Stimulated activated CD8-positive, alpha-beta memory T cell treated with anti-CD3 and anti-CD28 coated beads, Interleukin-15, amount 100 ng/mL, for 24 hours (primary cell): ENCODE results near the gene RND3.

Experiments used
- DNase-seq: peaks from one replicate; pipeline ENCODE4 v3.0.0-alpha.2; 2020; ENCODE audit warnings: low read depth

RND3 gene

GRCh38 chr2:150491943-150492342 lies 4.5 kb upstream of the RND3 start:
- no peak for DNase-seq

GRCh38 chr2:150491430-150491829 lies 4.0 kb upstream of the RND3 start:
- DNase-seq = no peak

GRCh38 chr2:150490466-150490865 lies 3.0 kb upstream of the RND3 start:
- DNase-seq = no peak

DNA sequence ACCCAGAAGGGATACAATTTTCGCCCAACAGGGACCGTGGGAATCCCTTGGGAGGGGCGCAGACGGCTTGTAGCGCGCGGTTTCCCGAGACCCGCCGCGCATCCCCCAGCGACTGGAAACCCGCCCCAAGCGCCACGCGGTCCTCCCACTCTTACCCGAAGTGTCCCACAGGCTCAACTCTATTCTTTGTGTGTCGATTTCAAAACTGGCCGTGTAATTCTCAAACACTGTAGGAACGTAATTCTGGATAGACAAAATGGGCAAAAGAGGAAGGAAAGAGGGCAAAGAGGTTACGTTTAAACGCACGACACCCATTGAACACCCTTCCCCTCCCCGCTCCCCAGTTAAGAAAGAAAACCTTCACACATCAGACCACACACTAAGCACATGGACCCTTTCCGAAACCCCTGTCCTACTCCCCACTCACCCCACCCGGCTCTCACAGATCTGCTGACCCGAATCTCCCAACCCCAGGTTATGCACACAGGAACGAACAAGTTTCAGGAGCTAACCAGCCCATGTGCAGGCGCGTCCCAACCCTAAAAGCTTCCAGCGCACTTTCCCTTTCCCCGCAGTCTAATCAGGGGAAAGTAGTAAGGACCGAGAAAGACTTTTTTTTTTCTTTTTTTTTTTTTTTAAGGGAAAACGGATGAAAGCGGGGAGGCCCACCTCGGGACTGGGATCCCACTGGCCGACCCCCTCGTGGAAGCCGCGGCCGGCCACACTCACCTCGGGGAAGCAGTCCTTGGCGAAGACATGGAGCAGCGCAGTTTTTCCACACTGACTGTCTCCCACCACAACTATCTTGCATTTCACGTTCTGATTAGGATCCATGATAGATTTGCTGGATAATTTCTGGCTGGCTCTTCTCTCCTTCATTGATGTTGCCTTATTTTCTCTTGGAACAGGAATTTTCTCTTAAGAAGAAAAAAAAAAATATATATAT lies 655 bp downstream of the RND3 start:
- no peak for DNase-seq

GRCh38 chr2:150485871-150486538 lies 1.5 kb downstream of the RND3 start:
- DNase-seq = no peak

DNA sequence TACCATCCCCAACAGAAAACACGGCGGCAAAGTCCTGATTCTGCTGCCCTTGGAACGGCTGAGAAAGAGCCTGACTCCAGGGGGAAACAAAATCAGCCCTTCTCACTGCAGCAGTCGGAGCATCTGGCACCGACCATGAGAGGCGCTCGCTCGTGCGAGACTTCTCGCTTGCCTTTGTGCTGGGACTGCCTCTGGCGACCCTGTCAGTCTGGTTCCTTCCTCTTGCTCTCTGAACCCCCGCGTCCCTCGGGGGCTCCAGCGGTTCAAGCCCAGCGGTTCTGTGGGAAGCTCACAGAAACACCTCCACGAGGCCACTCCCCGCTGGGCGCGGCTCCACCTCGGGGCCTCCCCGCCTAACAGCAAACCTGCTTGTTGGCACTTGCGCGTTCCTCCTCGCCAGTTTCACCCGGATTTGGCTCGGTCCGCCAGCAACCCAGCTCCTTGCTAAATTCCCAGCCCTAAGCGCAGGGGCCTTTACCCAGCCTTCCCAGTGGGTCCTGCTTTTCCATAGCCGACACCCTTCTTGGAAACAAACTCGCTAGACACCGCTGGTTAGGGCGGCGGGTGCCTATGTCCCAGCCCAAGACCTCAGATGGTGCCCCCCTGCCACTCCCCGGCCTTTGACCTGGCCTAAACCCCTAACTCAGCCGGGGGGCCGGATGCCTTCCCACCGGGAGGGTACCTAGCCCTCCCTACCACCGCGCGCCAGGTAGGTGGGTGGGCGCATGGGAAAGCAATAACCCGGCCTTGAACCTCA lies 2.2 kb downstream of the RND3 start:
- DNase-seq = no peak

DNA sequence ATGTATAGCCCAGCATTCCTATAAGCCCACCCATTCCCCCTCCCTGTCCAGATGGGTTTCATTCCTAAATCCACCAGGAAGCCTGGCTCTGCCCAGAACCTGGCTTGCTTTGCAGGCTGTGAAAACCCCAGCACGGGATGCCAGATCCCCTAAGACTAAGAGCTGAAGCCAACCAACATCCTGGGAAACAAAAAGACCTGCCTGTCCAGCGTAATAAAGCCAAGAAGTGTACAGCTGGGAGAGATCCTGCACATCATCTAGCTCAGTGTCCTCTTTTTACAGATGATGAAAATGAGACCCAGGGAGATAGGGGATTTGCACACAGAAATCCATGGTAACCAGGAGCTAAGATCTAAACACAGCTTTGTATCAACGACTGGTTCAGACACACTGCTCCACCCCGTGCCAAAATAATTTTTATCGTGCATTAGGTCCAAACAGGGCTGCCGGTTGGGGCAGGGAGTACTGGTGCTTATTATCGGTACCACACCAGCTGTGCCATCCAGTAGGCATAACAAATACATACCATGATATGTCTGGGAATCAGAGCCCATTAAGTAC lies 2.9 kb downstream of the RND3 start:
- no peak for DNase-seq

DNA sequence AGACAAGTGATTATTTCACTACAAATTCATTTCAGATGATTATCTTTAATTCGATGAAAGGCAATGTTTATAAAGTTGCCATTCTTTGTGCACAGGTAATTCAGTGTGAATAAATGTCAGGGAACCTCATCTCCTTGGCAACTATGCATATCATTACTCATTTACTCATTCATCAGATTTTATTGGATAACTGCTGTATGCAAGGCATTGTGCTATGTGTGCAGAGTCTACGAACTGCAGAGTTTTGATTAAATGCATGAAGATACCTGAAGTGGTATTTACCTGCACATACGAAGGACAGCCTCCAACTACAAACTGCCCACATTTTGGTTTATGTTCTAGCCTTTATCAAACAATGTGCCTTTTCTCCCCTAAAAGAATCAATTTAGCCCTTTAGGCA lies 3.5 kb downstream of the RND3 start:
- no peak for DNase-seq

- DNase-seq = no peak
These were observed 3.9 kb downstream of the RND3 start for GRCh38 chr2:150483532-150483931.

GRCh38 chr2:150482667-150483400 lies 4.6 kb downstream of the RND3 start:
- DNase-seq = no peak

GRCh38 chr2:150482111-150482510 lies 5.4 kb downstream of the RND3 start:
- no peak for DNase-seq

GRCh38 chr2:150480971-150481830 lies 6.3 kb downstream of the RND3 start:
- no peak for DNase-seq

GRCh38 chr2:150480241-150480640 lies 7.2 kb downstream of the RND3 start:
- DNase-seq = no peak

- no peak for DNase-seq
These were observed 8.2 kb downstream of the RND3 start for GRCh38 chr2:150479075-150479915.

DNA sequence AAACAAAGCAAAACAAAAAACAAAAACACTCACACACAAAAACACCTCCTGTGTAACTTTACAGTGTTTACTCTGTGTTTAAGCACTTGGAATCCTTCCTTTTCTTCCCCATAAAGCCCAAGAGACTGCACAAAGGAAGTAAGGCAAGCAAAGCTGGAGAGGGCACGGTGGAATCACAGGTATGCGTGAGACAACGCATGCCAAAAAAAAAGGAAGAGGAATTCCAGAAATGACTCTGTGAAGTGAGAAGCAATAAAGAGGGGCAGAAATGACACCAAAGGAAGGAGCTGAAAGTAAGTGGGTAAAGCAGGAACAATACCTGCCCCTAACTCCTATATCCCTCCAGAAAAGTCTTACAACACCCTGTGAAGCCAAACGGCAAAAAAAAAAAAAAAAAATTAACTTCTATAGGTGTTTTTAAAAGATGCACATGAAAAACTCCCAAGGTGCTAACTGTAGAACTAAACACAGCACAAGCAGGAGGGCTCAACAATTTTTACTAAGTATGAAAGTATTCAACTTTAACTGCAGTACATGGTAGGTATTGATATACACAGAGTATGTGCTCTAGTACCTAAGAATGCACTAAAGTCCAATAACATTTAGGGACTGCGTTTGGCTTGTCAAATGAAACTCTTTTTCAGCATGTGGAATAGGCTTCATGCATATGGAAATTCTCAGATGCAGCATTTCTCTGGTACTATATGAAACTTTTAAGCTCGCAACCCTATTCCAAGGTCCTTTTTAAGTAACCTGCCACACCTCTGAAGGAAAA lies 9.1 kb downstream of the RND3 start:
- DNase-seq = no peak

GRCh38 chr2:150477347-150477746 lies 10.1 kb downstream of the RND3 start:
- DNase-seq = no peak

DNA sequence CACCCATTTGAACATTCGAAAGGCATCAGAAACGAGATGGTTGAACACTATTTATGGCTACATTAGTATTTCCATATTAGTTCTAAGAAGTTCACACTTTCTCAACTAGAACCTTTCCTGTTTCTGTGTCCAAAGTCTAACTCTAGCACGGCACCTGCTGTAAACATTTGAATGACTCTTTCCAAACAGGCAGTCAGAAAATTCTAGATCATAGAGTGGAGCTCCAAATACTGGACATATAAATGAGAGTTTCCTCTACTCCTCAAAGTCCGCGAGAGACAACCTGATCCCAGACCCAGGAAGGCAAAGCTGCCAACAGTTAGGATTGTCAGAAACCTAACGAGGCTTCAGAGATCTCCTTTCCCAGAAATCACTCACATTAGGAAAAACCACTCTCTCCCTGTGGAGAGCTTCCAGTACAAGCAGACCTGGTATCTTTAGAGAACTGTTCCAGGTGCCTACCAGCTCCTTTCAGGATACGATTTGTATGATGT lies 10.6 kb downstream of the RND3 start:
- DNase-seq = no peak

- DNase-seq = no peak
These were observed 11.2 kb downstream of the RND3 start for GRCh38 chr2:150476286-150476685.
